ENCODE measurements around the gene C20orf204.

DNA sequence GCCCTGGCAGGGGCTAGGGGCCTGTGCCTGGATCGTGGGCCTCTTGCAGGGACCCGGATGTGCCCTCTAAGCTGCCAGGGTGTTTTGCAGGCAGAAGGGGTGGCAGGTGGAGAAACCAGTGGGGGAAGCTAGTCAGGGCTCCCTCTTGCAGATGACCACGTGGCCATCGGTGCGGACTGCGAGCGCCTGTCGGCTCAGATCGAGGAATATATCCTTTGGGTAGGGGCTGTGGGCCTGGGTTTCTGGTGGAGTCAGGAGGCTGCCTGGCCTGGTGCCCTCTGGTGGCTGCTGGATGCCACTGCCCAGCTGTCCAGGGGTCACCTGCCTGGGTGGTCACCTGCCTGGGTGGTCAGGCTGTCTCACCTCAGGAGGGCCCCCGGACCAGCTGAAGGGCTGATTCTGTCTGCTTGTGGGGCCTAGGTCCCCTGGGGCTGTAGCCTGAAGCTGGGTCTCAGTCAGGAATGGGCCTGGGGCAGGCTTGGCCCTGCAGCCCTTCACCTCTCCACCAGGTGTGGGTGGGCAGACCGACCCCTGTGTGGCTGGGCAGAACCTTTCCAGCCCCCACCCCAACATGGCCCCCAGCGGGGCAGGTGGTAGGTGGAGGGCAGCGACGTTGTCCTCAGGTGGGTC is 33.7 kb downstream of the C20orf204 start:
- TF ChIP-seq EZH2phosphoT487 (IDR thresholded peaks at IDR 0.05; ENCODE audit: borderline replicate concordance, low read length) (no peak), EZH2 (IDR thresholded peaks at IDR 0.05; ENCODE audit: low read length, unreplicated experiment) (no peak)
- TF ChIP-seq, protein P1, sequence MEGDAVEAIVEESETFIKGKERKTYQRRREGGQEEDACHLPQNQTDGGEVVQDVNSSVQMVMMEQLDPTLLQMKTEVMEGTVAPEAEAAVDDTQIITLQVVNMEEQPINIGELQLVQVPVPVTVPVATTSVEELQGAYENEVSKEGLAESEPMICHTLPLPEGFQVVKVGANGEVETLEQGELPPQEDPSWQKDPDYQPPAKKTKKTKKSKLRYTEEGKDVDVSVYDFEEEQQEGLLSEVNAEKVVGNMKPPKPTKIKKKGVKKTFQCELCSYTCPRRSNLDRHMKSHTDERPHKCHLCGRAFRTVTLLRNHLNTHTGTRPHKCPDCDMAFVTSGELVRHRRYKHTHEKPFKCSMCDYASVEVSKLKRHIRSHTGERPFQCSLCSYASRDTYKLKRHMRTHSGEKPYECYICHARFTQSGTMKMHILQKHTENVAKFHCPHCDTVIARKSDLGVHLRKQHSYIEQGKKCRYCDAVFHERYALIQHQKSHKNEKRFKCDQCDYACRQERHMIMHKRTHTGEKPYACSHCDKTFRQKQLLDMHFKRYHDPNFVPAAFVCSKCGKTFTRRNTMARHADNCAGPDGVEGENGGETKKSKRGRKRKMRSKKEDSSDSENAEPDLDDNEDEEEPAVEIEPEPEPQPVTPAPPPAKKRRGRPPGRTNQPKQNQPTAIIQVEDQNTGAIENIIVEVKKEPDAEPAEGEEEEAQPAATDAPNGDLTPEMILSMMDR (conservative IDR thresholded peaks at IDR 0.05; ENCODE audit: low read depth, low read length): peak; percentile 92

Data from PC-3 (cell line).